GM23338 (cell line): ENCODE results near the gene DSG4. TPM values are rescaled to one million over a fixed set of nuclear protein-coding genes. Genes with fewer than 3 reads are reported as not detected.

Experiments used
- ATAC-seq: fragments of 200-7000 bp; cut with Tn5 transposase; 3 replicates; pipeline ENCODE4 v1.9.1; 2020
- DNase-seq: peaks from one replicate; pipeline ENCODE4 v3.0.0-alpha.2; 2015; ENCODE audit warnings: low spot score
- H2AFZ ChIP-seq: fragments of 200-600 bp; sonication (generic); 2 replicates; pipeline ENCODE4 v1.8.0; 2016; ENCODE audit warnings: antibody characterized with exemption, mild to moderate bottlenecking, moderate library complexity
- H3F3A ChIP-seq: fragments of 200-600 bp; sonication (generic); replicated peaks from 2 replicates; pipeline ENCODE4 v1.8.0; 2017; ENCODE audit warnings: antibody characterized with exemption, mixed run types, low read depth
- H3K27ac ChIP-seq: fragments of 200-600 bp; sonication (generic); 2 replicates; pipeline ENCODE4 v1.6.1; 2016; ENCODE audit warnings: low read depth
- H3K27me3 ChIP-seq: fragments of 200-600 bp; sonication (generic); 2 replicates; pipeline ENCODE4 v1.8.0; 2016; ENCODE audit warnings: mild to moderate bottlenecking, mixed run types, moderate library complexity; ENCODE audit not compliant: insufficient read depth
- H3K36me3 ChIP-seq: fragments of 200-600 bp; sonication (generic); 2 replicates; pipeline ENCODE4 v1.8.0; 2016; ENCODE audit warnings: mild to moderate bottlenecking; ENCODE audit not compliant: insufficient read depth
- H3K4me1 ChIP-seq: fragments of 200-600 bp; sonication (generic); 2 replicates; pipeline ENCODE4 v1.8.0; 2016; ENCODE audit warnings: mild to moderate bottlenecking, moderate library complexity; ENCODE audit not compliant: insufficient read depth
- H3K4me2 ChIP-seq: fragments of 200-600 bp; sonication (generic); 2 replicates; pipeline ENCODE4 v1.7.1; 2017; ENCODE audit warnings: mixed run types
- H3K4me3 ChIP-seq: fragments of 200-600 bp; sonication (generic); 2 replicates; pipeline ENCODE4 v1.6.1; 2016; ENCODE audit warnings: mixed run types
- H3K79me2 ChIP-seq: fragments of 200-600 bp; sonication (generic); replicated peaks from 2 replicates; pipeline ENCODE4 v1.8.0; 2017; ENCODE audit warnings: mild to moderate bottlenecking; ENCODE audit not compliant: insufficient read depth
- H3K9me2 ChIP-seq: fragments of 200-600 bp; sonication (generic); 2 replicates; pipeline ENCODE4 v1.8.0; 2017; ENCODE audit not compliant: insufficient read depth
- H4K20me1 ChIP-seq: fragments of 200-600 bp; sonication (generic); replicated peaks from 2 replicates; pipeline ENCODE4 v1.8.0; 2017; ENCODE audit warnings: mild to moderate bottlenecking; ENCODE audit not compliant: insufficient read depth
- H3K27ac Mint-ChIP-seq: 2 replicates; pipeline ENCODE4 v1.8.0; 2020; ENCODE audit warnings: inconsistent platforms, mild to moderate bottlenecking, moderate library complexity, mixed read lengths
- H3K27me3 Mint-ChIP-seq: 3 replicates; pipeline ENCODE4 v1.8.0; 2022; ENCODE audit warnings: low read depth, mild to moderate bottlenecking, moderate library complexity, mixed read lengths, inconsistent platforms; ENCODE audit not compliant: insufficient read depth, poor library complexity
- H3K36me3 Mint-ChIP-seq: 3 replicates; pipeline ENCODE4 v1.8.0; 2021; ENCODE audit warnings: low read depth, mild to moderate bottlenecking, inconsistent platforms, moderate library complexity, mixed read lengths
- H3K4me1 Mint-ChIP-seq: 3 replicates; pipeline ENCODE4 v1.8.0; 2020; ENCODE audit warnings: mild to moderate bottlenecking, inconsistent platforms, mixed read lengths
- H3K4me3 Mint-ChIP-seq: 3 replicates; pipeline ENCODE4 v1.8.0; 2021; ENCODE audit warnings: moderate library complexity, mild to moderate bottlenecking, inconsistent platforms, mixed read lengths
- H3K9me3 Mint-ChIP-seq: 3 replicates; pipeline ENCODE4 v1.8.0; 2020; ENCODE audit warnings: moderate library complexity, mild to moderate bottlenecking, inconsistent platforms, mixed read lengths
- CREB1 ChIP-seq: fragments of 250-450 bp; sonication (Bioruptor Pico); IDR thresholded peaks from 2 replicates; pipeline ENCODE4 v1.5.0; 2020; ENCODE audit warnings: low read depth, mild to moderate bottlenecking, moderate library complexity
- EZH2 ChIP-seq: fragments of 200-600 bp; sonication (generic); IDR thresholded peaks from one replicate; pipeline ENCODE4 v1.8.0; 2017; ENCODE audit warnings: antibody characterized with exemption, mild to moderate bottlenecking, low read depth; ENCODE audit not compliant: unreplicated experiment
- EZH2phosphoT487 ChIP-seq: fragments of 200-600 bp; sonication (generic); IDR thresholded peaks from one replicate; pipeline ENCODE4 v1.8.1; 2018; ENCODE audit warnings: antibody characterized with exemption; ENCODE audit not compliant: unreplicated experiment
- JUNB ChIP-seq: IDR thresholded peaks from one replicate; pipeline ENCODE4 v1.6.1; 2016; ENCODE audit warnings: antibody characterized with exemption; ENCODE audit not compliant: unreplicated experiment
- NANOG ChIP-seq: IDR thresholded peaks from 2 replicates; pipeline ENCODE4 v1.6.1; 2016; ENCODE audit warnings: antibody characterized with exemption, borderline replicate concordance
- POLR2AphosphoS5 ChIP-seq: IDR thresholded peaks from 2 replicates; pipeline ENCODE4 v1.6.1; 2016; ENCODE audit warnings: antibody characterized with exemption, low read depth
- STAT1 ChIP-seq: IDR thresholded peaks from one replicate; pipeline ENCODE4 v1.6.1; 2016; ENCODE audit warnings: antibody characterized with exemption; ENCODE audit not compliant: unreplicated experiment
- ZNF114 ChIP-seq: fragments of 250-450 bp; sonication (Bioruptor Pico); IDR thresholded peaks from 2 replicates; pipeline ENCODE4 v1.5.0; 2020; ENCODE audit warnings: mild to moderate bottlenecking, moderate library complexity
- ZNF331 ChIP-seq: fragments of 250-450 bp; sonication (Bioruptor Pico); IDR thresholded peaks from 2 replicates; pipeline ENCODE4 v1.5.0; 2020; ENCODE audit warnings: low read depth, mild to moderate bottlenecking, moderate library complexity
- polyA plus RNA-seq: library from polyadenylated mRNA; unstranded; fragments of >200 nt; fragmentation: Nextera tagmentation; extraction: Ambion mirVana; gene quantifications from 2 replicates; pipeline ENCODE4 v1.2.1, GENCODE V29; 2016
- total RNA-seq: library from RNA; depleted of rRNA; stranded (reverse); fragments of >200 nt; shearing (Covaris generic); gene quantifications from 2 replicates; pipeline ENCODE4 v1.2.3, GENCODE V29; 2014
- TF ChIP-seq, protein P1 (sequence below), 2 experiments: fragments of 200-600 bp in 1 of 2; sonication (generic) in 1 of 2; conservative IDR thresholded peaks; 2 replicates each; pipeline versions ENCODE4 v1.5.1 to v1.6.1; 2016 to 2017; ENCODE audit warnings: antibody characterized with exemption in 2 of 2, low read depth in 2 of 2, mild to moderate bottlenecking in 2 of 2, moderate library complexity in 1 of 2
- TF ChIP-seq, protein P2 (sequence below): IDR thresholded peaks from one replicate; pipeline ENCODE4 v1.6.1; 2018; ENCODE audit warnings: antibody characterized with exemption; ENCODE audit not compliant: unreplicated experiment
- TF ChIP-seq, protein P3 (sequence below): fragments of 250-450 bp; sonication (Bioruptor Pico); IDR thresholded peaks from 2 replicates; pipeline ENCODE4 v1.5.0; 2020; ENCODE audit warnings: mild to moderate bottlenecking, moderate library complexity
- TF ChIP-seq, protein P4 (sequence below): IDR thresholded peaks from 2 replicates; pipeline ENCODE4 v1.6.1; 2016; ENCODE audit warnings: antibody characterized with exemption

The DSG4 gene
- total and polyA plus RNA-seq, 2 experiments from 2014 or later: not detected

DNA sequence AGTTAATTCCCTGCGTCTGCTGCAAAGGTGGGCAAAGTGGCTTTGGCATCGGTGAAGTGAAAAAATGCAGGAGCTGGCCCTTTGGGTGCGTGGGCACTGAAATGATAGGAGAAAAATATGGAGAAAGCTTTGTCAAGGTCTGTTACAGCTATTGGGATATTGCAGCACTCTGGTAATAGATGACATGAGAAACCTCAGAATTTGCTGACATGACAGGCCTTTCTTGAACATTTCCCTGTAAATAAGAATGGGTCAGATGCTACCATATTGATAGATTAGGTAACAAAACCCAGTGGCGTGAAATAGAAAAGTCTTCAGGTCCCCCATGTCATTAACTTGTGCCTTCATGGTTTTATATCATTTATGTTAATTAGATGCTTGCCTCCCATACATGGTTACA lies 12.4 kb upstream of the DSG4 start:
- Histone ChIP-seq H3K36me3 (no peaks in the 10 kb centered on the region; the same call in 1 of the 2 replicates), H3K27me3 (no peaks in the 10 kb centered on the region), H3F3A (no peaks in the 10 kb centered on the region), H3K79me2 (no peaks in the 10 kb centered on the region), H3K4me1 (no peaks in the 10 kb centered on the region), H2AFZ (no peak overlapping the region), H3K27ac (no peak overlapping the region), H3K9me2 (peaks cover 4% of the 10 kb centered on the region; the same call in 1 of the 2 replicates), H3K4me2 (no peak overlapping the region), H3K4me3 (no peak overlapping the region), H4K20me1 (no peaks in the 10 kb centered on the region)
- ATAC-seq: no peak
- Mint-ChIP-seq H3K27me3 (no peaks in the 10 kb centered on the region), H3K9me3 (peaks cover 5% of the 10 kb centered on the region; the same call in 1 of the 3 replicates), H3K4me3 (no peak overlapping the region), H3K36me3 (no peaks in the 10 kb centered on the region), H3K4me1 (0 out of 3 replicates have a peak, but pooled peaks cover 2% of the 10 kb centered on the region), H3K27ac (no peak overlapping the region)
- no peak for TF ChIP-seq STAT1
- no peak for TF ChIP-seq ZNF331
- no peak for TF ChIP-seq EZH2
- TF ChIP-seq, protein P1, sequence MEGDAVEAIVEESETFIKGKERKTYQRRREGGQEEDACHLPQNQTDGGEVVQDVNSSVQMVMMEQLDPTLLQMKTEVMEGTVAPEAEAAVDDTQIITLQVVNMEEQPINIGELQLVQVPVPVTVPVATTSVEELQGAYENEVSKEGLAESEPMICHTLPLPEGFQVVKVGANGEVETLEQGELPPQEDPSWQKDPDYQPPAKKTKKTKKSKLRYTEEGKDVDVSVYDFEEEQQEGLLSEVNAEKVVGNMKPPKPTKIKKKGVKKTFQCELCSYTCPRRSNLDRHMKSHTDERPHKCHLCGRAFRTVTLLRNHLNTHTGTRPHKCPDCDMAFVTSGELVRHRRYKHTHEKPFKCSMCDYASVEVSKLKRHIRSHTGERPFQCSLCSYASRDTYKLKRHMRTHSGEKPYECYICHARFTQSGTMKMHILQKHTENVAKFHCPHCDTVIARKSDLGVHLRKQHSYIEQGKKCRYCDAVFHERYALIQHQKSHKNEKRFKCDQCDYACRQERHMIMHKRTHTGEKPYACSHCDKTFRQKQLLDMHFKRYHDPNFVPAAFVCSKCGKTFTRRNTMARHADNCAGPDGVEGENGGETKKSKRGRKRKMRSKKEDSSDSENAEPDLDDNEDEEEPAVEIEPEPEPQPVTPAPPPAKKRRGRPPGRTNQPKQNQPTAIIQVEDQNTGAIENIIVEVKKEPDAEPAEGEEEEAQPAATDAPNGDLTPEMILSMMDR (conservative IDR thresholded peaks at IDR 0.05; ENCODE audit: low read depth in 2 of 2): no peak
- TF ChIP-seq POLR2AphosphoS5: no peak
- TF ChIP-seq, protein P2, sequence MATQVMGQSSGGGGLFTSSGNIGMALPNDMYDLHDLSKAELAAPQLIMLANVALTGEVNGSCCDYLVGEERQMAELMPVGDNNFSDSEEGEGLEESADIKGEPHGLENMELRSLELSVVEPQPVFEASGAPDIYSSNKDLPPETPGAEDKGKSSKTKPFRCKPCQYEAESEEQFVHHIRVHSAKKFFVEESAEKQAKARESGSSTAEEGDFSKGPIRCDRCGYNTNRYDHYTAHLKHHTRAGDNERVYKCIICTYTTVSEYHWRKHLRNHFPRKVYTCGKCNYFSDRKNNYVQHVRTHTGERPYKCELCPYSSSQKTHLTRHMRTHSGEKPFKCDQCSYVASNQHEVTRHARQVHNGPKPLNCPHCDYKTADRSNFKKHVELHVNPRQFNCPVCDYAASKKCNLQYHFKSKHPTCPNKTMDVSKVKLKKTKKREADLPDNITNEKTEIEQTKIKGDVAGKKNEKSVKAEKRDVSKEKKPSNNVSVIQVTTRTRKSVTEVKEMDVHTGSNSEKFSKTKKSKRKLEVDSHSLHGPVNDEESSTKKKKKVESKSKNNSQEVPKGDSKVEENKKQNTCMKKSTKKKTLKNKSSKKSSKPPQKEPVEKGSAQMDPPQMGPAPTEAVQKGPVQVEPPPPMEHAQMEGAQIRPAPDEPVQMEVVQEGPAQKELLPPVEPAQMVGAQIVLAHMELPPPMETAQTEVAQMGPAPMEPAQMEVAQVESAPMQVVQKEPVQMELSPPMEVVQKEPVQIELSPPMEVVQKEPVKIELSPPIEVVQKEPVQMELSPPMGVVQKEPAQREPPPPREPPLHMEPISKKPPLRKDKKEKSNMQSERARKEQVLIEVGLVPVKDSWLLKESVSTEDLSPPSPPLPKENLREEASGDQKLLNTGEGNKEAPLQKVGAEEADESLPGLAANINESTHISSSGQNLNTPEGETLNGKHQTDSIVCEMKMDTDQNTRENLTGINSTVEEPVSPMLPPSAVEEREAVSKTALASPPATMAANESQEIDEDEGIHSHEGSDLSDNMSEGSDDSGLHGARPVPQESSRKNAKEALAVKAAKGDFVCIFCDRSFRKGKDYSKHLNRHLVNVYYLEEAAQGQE: no peak
- no peak for TF ChIP-seq NANOG
- TF ChIP-seq, protein P3, sequence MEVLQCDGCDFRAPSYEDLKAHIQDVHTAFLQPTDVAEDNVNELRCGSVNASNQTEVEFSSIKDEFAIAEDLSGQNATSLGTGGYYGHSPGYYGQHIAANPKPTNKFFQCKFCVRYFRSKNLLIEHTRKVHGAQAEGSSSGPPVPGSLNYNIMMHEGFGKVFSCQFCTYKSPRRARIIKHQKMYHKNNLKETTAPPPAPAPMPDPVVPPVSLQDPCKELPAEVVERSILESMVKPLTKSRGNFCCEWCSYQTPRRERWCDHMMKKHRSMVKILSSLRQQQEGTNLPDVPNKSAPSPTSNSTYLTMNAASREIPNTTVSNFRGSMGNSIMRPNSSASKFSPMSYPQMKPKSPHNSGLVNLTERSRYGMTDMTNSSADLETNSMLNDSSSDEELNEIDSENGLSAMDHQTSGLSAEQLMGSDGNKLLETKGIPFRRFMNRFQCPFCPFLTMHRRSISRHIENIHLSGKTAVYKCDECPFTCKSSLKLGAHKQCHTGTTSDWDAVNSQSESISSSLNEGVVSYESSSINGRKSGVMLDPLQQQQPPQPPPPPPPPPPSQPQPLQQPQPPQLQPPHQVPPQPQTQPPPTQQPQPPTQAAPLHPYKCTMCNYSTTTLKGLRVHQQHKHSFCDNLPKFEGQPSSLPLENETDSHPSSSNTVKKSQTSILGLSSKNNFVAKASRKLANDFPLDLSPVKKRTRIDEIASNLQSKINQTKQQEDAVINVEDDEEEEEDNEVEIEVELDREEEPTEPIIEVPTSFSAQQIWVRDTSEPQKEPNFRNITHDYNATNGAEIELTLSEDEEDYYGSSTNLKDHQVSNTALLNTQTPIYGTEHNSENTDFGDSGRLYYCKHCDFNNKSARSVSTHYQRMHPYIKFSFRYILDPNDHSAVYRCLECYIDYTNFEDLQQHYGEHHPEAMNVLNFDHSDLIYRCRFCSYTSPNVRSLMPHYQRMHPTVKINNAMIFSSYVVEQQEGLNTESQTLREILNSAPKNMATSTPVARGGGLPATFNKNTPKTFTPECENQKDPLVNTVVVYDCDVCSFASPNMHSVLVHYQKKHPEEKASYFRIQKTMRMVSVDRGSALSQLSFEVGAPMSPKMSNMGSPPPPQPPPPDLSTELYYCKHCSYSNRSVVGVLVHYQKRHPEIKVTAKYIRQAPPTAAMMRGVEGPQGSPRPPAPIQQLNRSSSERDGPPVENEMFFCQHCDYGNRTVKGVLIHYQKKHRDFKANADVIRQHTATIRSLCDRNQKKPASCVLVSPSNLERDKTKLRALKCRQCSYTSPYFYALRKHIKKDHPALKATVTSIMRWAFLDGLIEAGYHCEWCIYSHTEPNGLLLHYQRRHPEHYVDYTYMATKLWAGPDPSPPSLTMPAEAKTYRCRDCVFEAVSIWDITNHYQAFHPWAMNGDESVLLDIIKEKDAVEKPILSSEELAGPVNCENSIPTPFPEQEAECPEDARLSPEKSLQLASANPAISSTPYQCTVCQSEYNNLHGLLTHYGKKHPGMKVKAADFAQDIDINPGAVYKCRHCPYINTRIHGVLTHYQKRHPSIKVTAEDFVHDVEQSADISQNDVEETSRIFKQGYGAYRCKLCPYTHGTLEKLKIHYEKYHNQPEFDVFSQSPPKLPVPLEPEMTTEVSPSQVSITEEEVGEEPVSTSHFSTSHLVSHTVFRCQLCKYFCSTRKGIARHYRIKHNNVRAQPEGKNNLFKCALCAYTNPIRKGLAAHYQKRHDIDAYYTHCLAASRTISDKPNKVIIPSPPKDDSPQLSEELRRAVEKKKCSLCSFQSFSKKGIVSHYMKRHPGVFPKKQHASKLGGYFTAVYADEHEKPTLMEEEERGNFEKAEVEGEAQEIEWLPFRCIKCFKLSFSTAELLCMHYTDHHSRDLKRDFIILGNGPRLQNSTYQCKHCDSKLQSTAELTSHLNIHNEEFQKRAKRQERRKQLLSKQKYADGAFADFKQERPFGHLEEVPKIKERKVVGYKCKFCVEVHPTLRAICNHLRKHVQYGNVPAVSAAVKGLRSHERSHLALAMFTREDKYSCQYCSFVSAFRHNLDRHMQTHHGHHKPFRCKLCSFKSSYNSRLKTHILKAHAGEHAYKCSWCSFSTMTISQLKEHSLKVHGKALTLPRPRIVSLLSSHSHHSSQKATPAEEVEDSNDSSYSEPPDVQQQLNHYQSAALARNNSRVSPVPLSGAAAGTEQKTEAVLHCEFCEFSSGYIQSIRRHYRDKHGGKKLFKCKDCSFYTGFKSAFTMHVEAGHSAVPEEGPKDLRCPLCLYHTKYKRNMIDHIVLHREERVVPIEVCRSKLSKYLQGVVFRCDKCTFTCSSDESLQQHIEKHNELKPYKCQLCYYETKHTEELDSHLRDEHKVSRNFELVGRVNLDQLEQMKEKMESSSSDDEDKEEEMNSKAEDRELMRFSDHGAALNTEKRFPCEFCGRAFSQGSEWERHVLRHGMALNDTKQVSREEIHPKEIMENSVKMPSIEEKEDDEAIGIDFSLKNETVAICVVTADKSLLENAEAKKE (CRISPR knock-in tag): no peak
- TF ChIP-seq EZH2phosphoT487: no peak
- no peak for TF ChIP-seq CREB1 (CRISPR knock-in tag)
- no peak for TF ChIP-seq ZNF114 (CRISPR knock-in tag)
- no peak for TF ChIP-seq JUNB
- TF ChIP-seq, protein P4, sequence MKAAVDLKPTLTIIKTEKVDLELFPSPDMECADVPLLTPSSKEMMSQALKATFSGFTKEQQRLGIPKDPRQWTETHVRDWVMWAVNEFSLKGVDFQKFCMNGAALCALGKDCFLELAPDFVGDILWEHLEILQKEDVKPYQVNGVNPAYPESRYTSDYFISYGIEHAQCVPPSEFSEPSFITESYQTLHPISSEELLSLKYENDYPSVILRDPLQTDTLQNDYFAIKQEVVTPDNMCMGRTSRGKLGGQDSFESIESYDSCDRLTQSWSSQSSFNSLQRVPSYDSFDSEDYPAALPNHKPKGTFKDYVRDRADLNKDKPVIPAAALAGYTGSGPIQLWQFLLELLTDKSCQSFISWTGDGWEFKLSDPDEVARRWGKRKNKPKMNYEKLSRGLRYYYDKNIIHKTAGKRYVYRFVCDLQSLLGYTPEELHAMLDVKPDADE: no peak
- DNase-seq: no peak
